Keratinocyte (primary cell): ENCODE results near the gene FABP1. TPM values are rescaled to one million over a fixed set of nuclear protein-coding genes. Genes with fewer than 3 reads are reported as not detected.

Source experiments
- DNase-seq: peaks from one replicate; pipeline ENCODE4 v3.0.0-alpha.2; 2011; ENCODE audit warnings: low read depth, missing footprints, low spot score
- FAIRE-seq: peaks from 2 replicates; lab custom pipeline; 2011; peaks lifted over from hg19 to GRCh38; lab: Jason Lieb, UNC
- H2AFZ ChIP-seq: 2 replicates; pipeline ENCODE4 v1.6.0; 2012; ENCODE audit warnings: low read length, control low read depth, inconsistent platforms; ENCODE audit not compliant: control insufficient read depth
- H3K27ac ChIP-seq: 2 replicates; pipeline ENCODE4 v1.5.1; 2011; ENCODE audit warnings: low read length; ENCODE audit not compliant: control insufficient read depth, insufficient read depth
- H3K27me3 ChIP-seq: 3 replicates; pipeline ENCODE4 v1.6.0; 2011; ENCODE audit warnings: low read length; ENCODE audit not compliant: control insufficient read depth, insufficient read depth; ENCODE audit errors: extremely low read depth
- H3K36me3 ChIP-seq, 2 experiments: 2 replicates in 1 of 2; 3 replicates in 1 of 2; pipeline ENCODE4 v1.5.1; 2011; ENCODE audit warnings: low read length in 2 of 2, mild to moderate bottlenecking in 1 of 2; ENCODE audit not compliant: control insufficient read depth in 2 of 2, insufficient read depth in 2 of 2; ENCODE audit errors: extremely low read depth in 1 of 2
- H3K4me1 ChIP-seq: 3 replicates; pipeline ENCODE4 v1.5.1; 2011; ENCODE audit warnings: low read length; ENCODE audit not compliant: control insufficient read depth, insufficient read depth; ENCODE audit errors: extremely low read depth
- H3K4me2 ChIP-seq: 3 replicates; pipeline ENCODE4 v1.6.0; 2011; ENCODE audit warnings: low read depth, low read length; ENCODE audit not compliant: control insufficient read depth, insufficient read depth; ENCODE audit errors: extremely low read depth
- H3K4me3 ChIP-seq, 3 experiments: fragments of 200-600 bp in 1 of 3; sonication (generic) in 1 of 3; 2 replicates in 2 of 3; 3 replicates in 1 of 3; pipeline ENCODE4 v1.5.1; 2011 to 2016; ENCODE audit warnings: low read length in 3 of 3, mild to moderate bottlenecking in 3 of 3, control low read depth in 2 of 3, inconsistent platforms in 1 of 3, low read depth in 1 of 3, mixed read lengths in 1 of 3, mixed run types in 1 of 3, moderate library complexity in 1 of 3; ENCODE audit not compliant: control insufficient read depth in 2 of 3, insufficient read depth in 2 of 3; ENCODE audit errors: extremely low read depth in 1 of 3
- H3K79me2 ChIP-seq: 2 replicates; pipeline ENCODE4 v1.6.0; 2012; ENCODE audit warnings: low read length; ENCODE audit not compliant: control insufficient read depth, insufficient read depth
- H3K9ac ChIP-seq: 3 replicates; pipeline ENCODE4 v1.6.0; 2011; ENCODE audit warnings: low read length; ENCODE audit not compliant: control insufficient read depth, insufficient read depth; ENCODE audit errors: extremely low read depth
- H3K9me1 ChIP-seq: 3 replicates; pipeline ENCODE4 v1.6.0; 2011; ENCODE audit warnings: low read length; ENCODE audit not compliant: control insufficient read depth, insufficient read depth; ENCODE audit errors: extremely low read depth
- H3K9me3 ChIP-seq: 2 replicates; pipeline ENCODE4 v1.5.1; 2012; ENCODE audit warnings: low read depth, low read length; ENCODE audit not compliant: control insufficient read depth
- H4K20me1 ChIP-seq: 3 replicates; pipeline ENCODE4 v1.6.0; 2011; ENCODE audit warnings: low read length; ENCODE audit not compliant: control insufficient read depth, insufficient read depth; ENCODE audit errors: extremely low read depth
- CTCF ChIP-seq, 3 experiments: IDR thresholded peaks in 1 of 3; conservative IDR thresholded peaks in 1 of 3; optimal IDR thresholded peaks in 1 of 3; 2 replicates in 2 of 3; 3 replicates in 1 of 3; pipeline versions ENCODE3 to v1.5.1; 2011; ENCODE audit warnings: low read length in 3 of 3, mild to moderate bottlenecking in 3 of 3, moderate library complexity in 2 of 3, control low read depth in 1 of 3, inconsistent platforms in 1 of 3; ENCODE audit not compliant: insufficient read depth in 2 of 3; ENCODE audit errors: extremely low read depth in 1 of 3
- EZH2 ChIP-seq: IDR thresholded peaks from one replicate; pipeline ENCODE4 v1.6.1; 2012; ENCODE audit warnings: inconsistent platforms, mild to moderate bottlenecking, low read length, moderate library complexity
- dilution Hi-C: fragments of 300-500 bp; cut with MboI; formaldehyde crosslinking; loops from one replicate; pipeline ENCODE4 v1.7.0; 2020; ENCODE audit warnings: low sequenced_read_pairs; ENCODE audit not compliant: extremely low pct_ligation_motif_present
- polyA plus RNA-seq, 5 experiments: library from polyadenylated mRNA; depleted of rRNA in 3 of 5; stranded (reverse) in 3 of 5; stranded (forward) in 1 of 5; unstranded in 1 of 5; fragments of >200 nt; gene quantifications; 1 replicate in 1 of 5; 2 replicates in 3 of 5; 3 replicates in 1 of 5; pipeline versions ENCODE4 v1.2.1 to v1.2.3, GENCODE V29; 2011 to 2012; ENCODE audit warnings: missing spikeins in 2 of 5, low read depth in 1 of 5, low replicate concordance in 1 of 5

Gene FABP1
- polyA plus RNA-seq, 1 donor (not counting 4 experiments of a cell fraction or from before 2014, with no cell fraction given): not detected

- no peaks in the 10 kb centered on the region for H3K79me2 ChIP-seq
- no peaks in the 10 kb centered on the region for H3K4me1 ChIP-seq
- no peak overlapping the region for H2AFZ ChIP-seq
- dilution Hi-C loops: no loop called here
- no peak for DNase-seq
- no peaks in the 10 kb centered on the region for H3K36me3 ChIP-seq
- no peaks in the 10 kb centered on the region for H4K20me1 ChIP-seq
- no peak overlapping the region for H3K27ac ChIP-seq
- no peak overlapping the region for H3K9ac ChIP-seq
- H3K9me3 ChIP-seq: no peaks in the 10 kb centered on the region
- no peak overlapping the region for H3K4me3 ChIP-seq
- no peak overlapping the region for H3K4me2 ChIP-seq
- no peak for FAIRE-seq
- TF ChIP-seq EZH2 (no peak), CTCF (optimal IDR thresholded peaks at IDR 0.05 in 1 of 3, IDR thresholded peaks at IDR 0.05 in 1 of 3, conservative IDR thresholded peaks at IDR 0.05 in 1 of 3; ENCODE audit: extremely low read depth in 1 of 3, insufficient read depth in 2 of 3, low read length in 3 of 3) (no peak)
- no peaks in the 10 kb centered on the region for H3K9me1 ChIP-seq
- H3K27me3 ChIP-seq: no peaks in the 10 kb centered on the region
Observed at GRCh38 chr2:88082781-88083180, 45.1 kb downstream of the FABP1 start.

GRCh38 chr2:88081924-88082608 lies 45.8 kb downstream of the FABP1 start:
- H3K9ac ChIP-seq: no peak overlapping the region
- no peak for DNase-seq
- H3K4me2 ChIP-seq: no peak overlapping the region
- FAIRE-seq: no peak
- no peaks in the 10 kb centered on the region for H4K20me1 ChIP-seq
- H3K27ac ChIP-seq: no peak overlapping the region
- H3K9me3 ChIP-seq: no peaks in the 10 kb centered on the region
- no peak overlapping the region for H3K4me3 ChIP-seq
- TF ChIP-seq CTCF (optimal IDR thresholded peaks at IDR 0.05 in 1 of 3, IDR thresholded peaks at IDR 0.05 in 1 of 3, conservative IDR thresholded peaks at IDR 0.05 in 1 of 3; ENCODE audit: extremely low read depth in 1 of 3, insufficient read depth in 2 of 3, low read length in 3 of 3): no peak
- no peak for TF ChIP-seq EZH2
- H3K36me3 ChIP-seq: no peaks in the 10 kb centered on the region
- no peaks in the 10 kb centered on the region for H3K79me2 ChIP-seq
- dilution Hi-C loops: no loop called here
- H3K27me3 ChIP-seq: no peaks in the 10 kb centered on the region
- H2AFZ ChIP-seq: no peak overlapping the region
- no peaks in the 10 kb centered on the region for H3K9me1 ChIP-seq
- no peaks in the 10 kb centered on the region for H3K4me1 ChIP-seq
